ENCODE results near the gene TBX3.

DNA sequence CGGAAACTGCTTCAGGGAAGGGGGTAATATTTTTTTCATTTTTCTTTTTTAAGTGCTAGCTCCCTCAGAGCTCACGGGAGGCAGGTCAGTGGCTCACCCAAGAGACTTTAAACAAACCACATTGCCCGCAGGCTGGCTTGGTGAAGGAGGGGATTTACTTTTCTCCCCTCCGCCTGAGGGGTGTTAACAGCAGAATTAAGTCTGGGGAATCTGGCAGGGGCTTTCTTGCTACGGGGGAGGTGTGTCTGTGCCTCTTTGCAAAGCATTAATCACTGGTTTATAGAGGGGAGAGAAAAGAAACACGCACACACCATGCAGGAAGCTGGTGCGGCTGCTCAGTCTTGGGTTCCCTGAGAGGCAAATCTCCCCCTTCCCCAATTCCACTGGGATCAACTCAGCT lies 26.2 kb upstream of the TBX3 start:
- TF ChIP-seq, protein P1, sequence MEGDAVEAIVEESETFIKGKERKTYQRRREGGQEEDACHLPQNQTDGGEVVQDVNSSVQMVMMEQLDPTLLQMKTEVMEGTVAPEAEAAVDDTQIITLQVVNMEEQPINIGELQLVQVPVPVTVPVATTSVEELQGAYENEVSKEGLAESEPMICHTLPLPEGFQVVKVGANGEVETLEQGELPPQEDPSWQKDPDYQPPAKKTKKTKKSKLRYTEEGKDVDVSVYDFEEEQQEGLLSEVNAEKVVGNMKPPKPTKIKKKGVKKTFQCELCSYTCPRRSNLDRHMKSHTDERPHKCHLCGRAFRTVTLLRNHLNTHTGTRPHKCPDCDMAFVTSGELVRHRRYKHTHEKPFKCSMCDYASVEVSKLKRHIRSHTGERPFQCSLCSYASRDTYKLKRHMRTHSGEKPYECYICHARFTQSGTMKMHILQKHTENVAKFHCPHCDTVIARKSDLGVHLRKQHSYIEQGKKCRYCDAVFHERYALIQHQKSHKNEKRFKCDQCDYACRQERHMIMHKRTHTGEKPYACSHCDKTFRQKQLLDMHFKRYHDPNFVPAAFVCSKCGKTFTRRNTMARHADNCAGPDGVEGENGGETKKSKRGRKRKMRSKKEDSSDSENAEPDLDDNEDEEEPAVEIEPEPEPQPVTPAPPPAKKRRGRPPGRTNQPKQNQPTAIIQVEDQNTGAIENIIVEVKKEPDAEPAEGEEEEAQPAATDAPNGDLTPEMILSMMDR (IDR thresholded peaks at IDR 0.05; ENCODE audit: low read length): no peak
- TF ChIP-seq EZH2phosphoT487 (IDR thresholded peaks at IDR 0.05; ENCODE audit: low read length): no peak

Data from MM.1S (cell line).